ENCODE results near the gene KCNC2. TPM values are rescaled to one million over a fixed set of nuclear protein-coding genes. Genes with fewer than 3 reads are reported as not detected.

Gene KCNC2
- polyA plus RNA-seq, 4 donors: 0.51 to 0.66 (median 0.57) TPM

- no peak for DNase-seq (ENCODE audit: low read depth in 4 of 4, low spot score in 3 of 4)
Observed at GRCh38 chr12:75170640-75171185, 38.9 kb downstream of the KCNC2 start.

GRCh38 chr12:75162845-75163244 is 46.8 kb downstream of the KCNC2 start:
- DNase-seq (ENCODE audit: low read depth in 4 of 4, low spot score in 3 of 4): no peak

GRCh38 chr12:75161488-75161887 is 48.2 kb downstream of the KCNC2 start:
- DNase-seq (ENCODE audit: low read depth in 4 of 4, low spot score in 3 of 4): no peak

GRCh38 chr12:75157385-75157784 is 52.3 kb downstream of the KCNC2 start:
- DNase-seq (ENCODE audit: low read depth in 4 of 4, low spot score in 3 of 4): no peak

GRCh38 chr12:75155962-75156361 is 53.7 kb downstream of the KCNC2 start:
- no peak for DNase-seq (ENCODE audit: low read depth in 4 of 4, low spot score in 3 of 4)

GRCh38 chr12:75154388-75154787 is 55.3 kb downstream of the KCNC2 start:
- no peak for DNase-seq (ENCODE audit: low read depth in 4 of 4, low spot score in 3 of 4)

GRCh38 chr12:75139196-75139595 is 70.4 kb downstream of the KCNC2 start:
- no peak for DNase-seq (ENCODE audit: low read depth in 4 of 4, low spot score in 3 of 4)

GRCh38 chr12:75137896-75138295 is 71.7 kb downstream of the KCNC2 start:
- DNase-seq (ENCODE audit: low read depth in 4 of 4, low spot score in 3 of 4): no peak

- no peak for DNase-seq (ENCODE audit: low read depth in 4 of 4, low spot score in 3 of 4)
Observed at GRCh38 chr12:75135026-75135425, 74.6 kb downstream of the KCNC2 start.

GRCh38 chr12:75130811-75131210 is 78.8 kb downstream of the KCNC2 start:
- DNase-seq (ENCODE audit: low read depth in 4 of 4, low spot score in 3 of 4): no peak

- DNase-seq (ENCODE audit: low read depth in 4 of 4, low spot score in 3 of 4): no peak
Observed at GRCh38 chr12:75129275-75129674, 80.4 kb downstream of the KCNC2 start.

- no peak for DNase-seq (ENCODE audit: low read depth in 4 of 4, low spot score in 3 of 4)
Observed at GRCh38 chr12:75121036-75121705, 88.5 kb downstream of the KCNC2 start.

- peak; percentile 50 to 85 (median 72) for DNase-seq (ENCODE audit: low read depth in 4 of 4, low spot score in 3 of 4)
Observed at GRCh38 chr12:75120311-75120711, 89.3 kb downstream of the KCNC2 start.

- no peak for DNase-seq (ENCODE audit: low read depth in 4 of 4, low spot score in 3 of 4)
Observed at GRCh38 chr12:75116646-75117198, 92.9 kb downstream of the KCNC2 start.

GRCh38 chr12:75115748-75116147 is 93.9 kb downstream of the KCNC2 start:
- DNase-seq (ENCODE audit: low read depth in 4 of 4, low spot score in 3 of 4): no peak

- DNase-seq (ENCODE audit: low read depth in 4 of 4, low spot score in 3 of 4): no peak
Observed at GRCh38 chr12:75103822-75104221, 105.8 kb downstream of the KCNC2 start.

- no peak for DNase-seq (ENCODE audit: low read depth in 4 of 4, low spot score in 3 of 4)
Observed at GRCh38 chr12:75101781-75102180, 107.9 kb downstream of the KCNC2 start.

- no peak for DNase-seq (ENCODE audit: low read depth in 4 of 4, low spot score in 3 of 4)
Observed at GRCh38 chr12:75099210-75099609, 110.4 kb downstream of the KCNC2 start.

- DNase-seq (ENCODE audit: low read depth in 4 of 4, low spot score in 3 of 4): no peak
Observed at GRCh38 chr12:75097003-75097402, 112.6 kb downstream of the KCNC2 start.

- no peak for DNase-seq (ENCODE audit: low read depth in 4 of 4, low spot score in 3 of 4)
Observed at GRCh38 chr12:75087654-75088053, 122.0 kb downstream of the KCNC2 start.

GRCh38 chr12:75086091-75087038 is 123.3 kb downstream of the KCNC2 start:
- DNase-seq (ENCODE audit: low read depth in 4 of 4, low spot score in 3 of 4): no peak

Data from right renal pelvis (tissue), 4 donors.